HG02943 (cell line): Measurements from ENCODE around the gene RUFY4.

Experiments used
- ATAC-seq: cut with Tn5 transposase; IDR thresholded peaks from one replicate; pipeline ENCODE4 v1.9.1; 2021; ENCODE audit warnings: mild to moderate bottlenecking, low read depth, moderate library complexity; ENCODE audit not compliant: unreplicated experiment

The RUFY4 gene

GRCh38 chr2:218059289-218059688 is 9.8 kb upstream of the RUFY4 start:
- ATAC-seq: no peak

- no peak for ATAC-seq
Measured at GRCh38 chr2:218060118-218060517, 8.9 kb upstream of the RUFY4 start.

- ATAC-seq: no peak
Measured at GRCh38 chr2:218060950-218061660, 7.9 kb upstream of the RUFY4 start.

- peak; percentile 68 for ATAC-seq
Measured at GRCh38 chr2:218063486-218063885, 5.6 kb upstream of the RUFY4 start.

- ATAC-seq: no peak
Measured at GRCh38 chr2:218063896-218064295, 5.2 kb upstream of the RUFY4 start.

GRCh38 chr2:218065239-218066006 is 3.6 kb upstream of the RUFY4 start:
- ATAC-seq: no peak

- no peak for ATAC-seq
Measured at GRCh38 chr2:218066926-218067515, 2.0 kb upstream of the RUFY4 start.

- ATAC-seq: no peak
Measured at GRCh38 chr2:218067523-218067922, 1.5 kb upstream of the RUFY4 start.

GRCh38 chr2:218069606-218070300 is 700 bp downstream of the RUFY4 start:
- no peak for ATAC-seq

- ATAC-seq: no peak
Measured at GRCh38 chr2:218070587-218070986, 1.5 kb downstream of the RUFY4 start.

GRCh38 chr2:218071218-218071937 is 2.3 kb downstream of the RUFY4 start:
- no peak for ATAC-seq

- no peak for ATAC-seq
Measured at GRCh38 chr2:218072002-218072401, 2.9 kb downstream of the RUFY4 start.

GRCh38 chr2:218072478-218073024 is 3.5 kb downstream of the RUFY4 start:
- ATAC-seq: no peak

- no peak for ATAC-seq
Measured at GRCh38 chr2:218073185-218073584, 4.1 kb downstream of the RUFY4 start.

GRCh38 chr2:218074031-218074430 is 5.0 kb downstream of the RUFY4 start:
- ATAC-seq: no peak

GRCh38 chr2:218075975-218076811 is 7.1 kb downstream of the RUFY4 start:
- ATAC-seq: no peak

- ATAC-seq: no peak
Measured at GRCh38 chr2:218077464-218078216, 8.6 kb downstream of the RUFY4 start.
